GM12878 (cell line): ENCODE results near the gene GALNT18.

Experiments used
- CEBPB ChIP-seq, 2 experiments: fragments of 150-350 bp in 1 of 2; IDR thresholded peaks; 2 replicates each; pipeline ENCODE4 v1.6.1; 2012 to 2014; ENCODE audit warnings: low read depth in 2 of 2, low read length in 2 of 2, borderline replicate concordance in 1 of 2, inconsistent platforms in 1 of 2
- CHD4 ChIP-seq: fragments of 200-600 bp; sonication (generic); IDR thresholded peaks from 2 replicates; pipeline ENCODE4 v1.6.1; 2016; ENCODE audit warnings: mild to moderate bottlenecking
- FOXM1 ChIP-seq: IDR thresholded peaks from 2 replicates; pipeline ENCODE4 v1.6.1; 2012; ENCODE audit warnings: low read depth, mild to moderate bottlenecking, inconsistent platforms, low read length, moderate library complexity
- KDM1A ChIP-seq: fragments of 200-600 bp; sonication (generic); IDR thresholded peaks from 2 replicates; pipeline ENCODE4 v1.6.1; 2016; ENCODE audit warnings: borderline replicate concordance
- POLR2A ChIP-seq: IDR thresholded peaks from 2 replicates; pipeline ENCODE4 v1.6.1; 2011; ENCODE audit warnings: low read depth, mild to moderate bottlenecking, low read length
- POLR2AphosphoS5 ChIP-seq: IDR thresholded peaks from 2 replicates; pipeline ENCODE4 v1.6.1; 2011; ENCODE audit warnings: mild to moderate bottlenecking, low read length, inconsistent platforms
- TF ChIP-seq, protein P1 (sequence below), 3 experiments: IDR thresholded peaks in 2 of 3; conservative IDR thresholded peaks in 1 of 3; 2 replicates each; pipeline ENCODE4 v1.5.1; 2011; ENCODE audit warnings: low read depth in 3 of 3, low read length in 3 of 3, mild to moderate bottlenecking in 3 of 3, control low read depth in 2 of 3, moderate library complexity in 2 of 3, inconsistent platforms in 1 of 3, mixed read lengths in 1 of 3; ENCODE audit not compliant: control insufficient read depth in 2 of 3, insufficient read depth in 1 of 3; ENCODE audit errors: extremely low read depth in 1 of 3
- TF ChIP-seq, protein P2 (sequence below): IDR thresholded peaks from 2 replicates; pipeline ENCODE4 v1.6.1; 2012; ENCODE audit warnings: low read depth, low read length, improper control_type of control experiment

DNA sequence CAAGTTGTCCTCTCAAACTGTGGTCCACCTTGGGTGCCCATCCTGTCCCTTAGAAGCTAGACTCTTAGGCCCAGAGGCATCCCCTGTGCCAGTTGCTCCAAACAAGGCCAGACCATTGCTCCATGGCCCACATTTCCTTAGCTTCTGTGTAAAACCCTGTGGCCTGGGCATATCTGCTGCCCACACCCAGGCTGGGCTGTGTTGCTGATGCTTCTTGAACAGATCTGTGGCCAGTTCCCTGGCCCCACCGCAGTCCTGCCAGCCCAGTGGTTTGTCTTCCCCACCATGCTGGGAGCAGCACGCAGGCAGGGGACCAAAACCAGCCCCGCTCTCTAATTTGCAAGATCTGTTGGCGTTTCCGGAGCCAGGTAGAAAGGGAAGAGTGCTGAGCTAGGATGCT lies 341.0 kb downstream of the GALNT18 start:
- TF ChIP-seq KDM1A (no peak), POLR2A (no peak), POLR2AphosphoS5 (no peak), CHD4 (no peak), CEBPB (IDR thresholded peaks at IDR 0.05; ENCODE audit: borderline replicate concordance in 1 of 2, low read depth in 2 of 2, low read length in 2 of 2) (no peak), FOXM1 (no peak)
- TF ChIP-seq, protein P1, sequence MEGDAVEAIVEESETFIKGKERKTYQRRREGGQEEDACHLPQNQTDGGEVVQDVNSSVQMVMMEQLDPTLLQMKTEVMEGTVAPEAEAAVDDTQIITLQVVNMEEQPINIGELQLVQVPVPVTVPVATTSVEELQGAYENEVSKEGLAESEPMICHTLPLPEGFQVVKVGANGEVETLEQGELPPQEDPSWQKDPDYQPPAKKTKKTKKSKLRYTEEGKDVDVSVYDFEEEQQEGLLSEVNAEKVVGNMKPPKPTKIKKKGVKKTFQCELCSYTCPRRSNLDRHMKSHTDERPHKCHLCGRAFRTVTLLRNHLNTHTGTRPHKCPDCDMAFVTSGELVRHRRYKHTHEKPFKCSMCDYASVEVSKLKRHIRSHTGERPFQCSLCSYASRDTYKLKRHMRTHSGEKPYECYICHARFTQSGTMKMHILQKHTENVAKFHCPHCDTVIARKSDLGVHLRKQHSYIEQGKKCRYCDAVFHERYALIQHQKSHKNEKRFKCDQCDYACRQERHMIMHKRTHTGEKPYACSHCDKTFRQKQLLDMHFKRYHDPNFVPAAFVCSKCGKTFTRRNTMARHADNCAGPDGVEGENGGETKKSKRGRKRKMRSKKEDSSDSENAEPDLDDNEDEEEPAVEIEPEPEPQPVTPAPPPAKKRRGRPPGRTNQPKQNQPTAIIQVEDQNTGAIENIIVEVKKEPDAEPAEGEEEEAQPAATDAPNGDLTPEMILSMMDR (IDR thresholded peaks at IDR 0.05 in 2 of 3, conservative IDR thresholded peaks at IDR 0.05 in 1 of 3; ENCODE audit: control insufficient read depth in 2 of 3, extremely low read depth in 1 of 3, insufficient read depth in 1 of 3, low read depth in 3 of 3, low read length in 3 of 3) = no peak
- TF ChIP-seq, protein P2, sequence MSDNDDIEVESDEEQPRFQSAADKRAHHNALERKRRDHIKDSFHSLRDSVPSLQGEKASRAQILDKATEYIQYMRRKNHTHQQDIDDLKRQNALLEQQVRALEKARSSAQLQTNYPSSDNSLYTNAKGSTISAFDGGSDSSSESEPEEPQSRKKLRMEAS = no peak
